ENCODE data around the gene PDK4. TPM values are rescaled to one million over a fixed set of nuclear protein-coding genes. Genes with fewer than 3 reads are reported as not detected.

The PDK4 gene
- total RNA-seq, 2 experiments from 2014 or later = not detected

DNA sequence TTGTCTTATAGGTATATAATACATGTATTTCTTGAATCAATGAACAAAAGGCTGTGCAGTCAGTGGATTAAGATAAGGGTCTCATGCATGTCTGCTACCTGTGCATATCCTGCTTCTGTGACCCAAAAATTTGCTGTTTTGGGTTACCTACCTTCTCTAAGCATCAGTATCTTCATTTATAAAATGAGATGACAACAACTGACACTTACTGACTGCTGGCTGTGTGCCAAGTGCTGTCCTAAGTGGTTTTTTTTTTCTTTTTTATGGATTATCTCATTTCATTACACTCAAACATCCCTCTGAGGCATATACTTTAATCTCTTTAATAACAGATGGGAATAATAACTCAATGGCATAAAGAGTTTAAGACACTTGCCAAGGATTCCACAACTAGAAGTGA lies 2.1 kb downstream of the PDK4 start:
- H3K4me3 Mint-ChIP-seq = no peak overlapping the region

DNA sequence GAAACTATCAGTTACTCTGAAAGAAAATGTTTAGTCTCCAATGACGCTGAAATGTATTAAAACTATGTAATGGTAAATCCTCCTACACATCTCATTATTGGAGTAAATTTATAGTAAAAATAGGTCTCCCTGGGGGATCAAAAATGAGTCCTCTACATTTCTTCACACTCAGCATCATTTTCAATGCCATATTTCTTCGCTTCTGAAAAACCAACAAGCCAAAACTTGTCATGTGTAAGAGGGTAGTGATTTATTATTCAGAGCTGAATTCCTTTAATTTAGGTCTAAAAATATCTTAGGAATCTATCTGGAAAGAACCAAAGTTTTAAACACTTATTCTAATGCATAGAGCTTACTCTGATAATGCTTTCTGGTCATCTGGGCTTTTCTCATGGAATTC lies 3.0 kb downstream of the PDK4 start:
- DNase-seq (no peak), ATAC-seq (no peak)
- no peak overlapping the region for H3K4me3 Mint-ChIP-seq
- intact Hi-C loops (cut with micrococcal nuclease) = no loop called here
- ChIA-PET POLR2A (no interaction called here), CTCF (no interaction called here)
- peaks cover 23% of the 10 kb centered on the region for H3K27me3 Mint-ChIP-seq
- no peak overlapping the region for H3K27ac Mint-ChIP-seq
- H3K9me3 Mint-ChIP-seq = no peaks in the 10 kb centered on the region
- H3K4me1 Mint-ChIP-seq (ENCODE audit: low read depth) = peaks cover 4% of the 10 kb centered on the region
- H3K36me3 Mint-ChIP-seq (ENCODE audit: low read depth) = no peaks in the 10 kb centered on the region
- TF ChIP-seq, protein P1, sequence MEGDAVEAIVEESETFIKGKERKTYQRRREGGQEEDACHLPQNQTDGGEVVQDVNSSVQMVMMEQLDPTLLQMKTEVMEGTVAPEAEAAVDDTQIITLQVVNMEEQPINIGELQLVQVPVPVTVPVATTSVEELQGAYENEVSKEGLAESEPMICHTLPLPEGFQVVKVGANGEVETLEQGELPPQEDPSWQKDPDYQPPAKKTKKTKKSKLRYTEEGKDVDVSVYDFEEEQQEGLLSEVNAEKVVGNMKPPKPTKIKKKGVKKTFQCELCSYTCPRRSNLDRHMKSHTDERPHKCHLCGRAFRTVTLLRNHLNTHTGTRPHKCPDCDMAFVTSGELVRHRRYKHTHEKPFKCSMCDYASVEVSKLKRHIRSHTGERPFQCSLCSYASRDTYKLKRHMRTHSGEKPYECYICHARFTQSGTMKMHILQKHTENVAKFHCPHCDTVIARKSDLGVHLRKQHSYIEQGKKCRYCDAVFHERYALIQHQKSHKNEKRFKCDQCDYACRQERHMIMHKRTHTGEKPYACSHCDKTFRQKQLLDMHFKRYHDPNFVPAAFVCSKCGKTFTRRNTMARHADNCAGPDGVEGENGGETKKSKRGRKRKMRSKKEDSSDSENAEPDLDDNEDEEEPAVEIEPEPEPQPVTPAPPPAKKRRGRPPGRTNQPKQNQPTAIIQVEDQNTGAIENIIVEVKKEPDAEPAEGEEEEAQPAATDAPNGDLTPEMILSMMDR (IDR thresholded peaks at IDR 0.05) = no peak

More for the DNA sequence above, 2.1 kb downstream of the PDK4 start:
- ATAC-seq (no peak), DNase-seq (no peak)
- CTCF ChIA-PET = no interaction called here
- Mint-ChIP-seq H3K9me3 (no peaks in the 10 kb centered on the region), H3K36me3 (ENCODE audit: low read depth) (no peaks in the 10 kb centered on the region), H3K27me3 (peaks cover 24% of the 10 kb centered on the region), H3K4me1 (ENCODE audit: low read depth) (peaks cover 4% of the 10 kb centered on the region), H3K27ac (no peak overlapping the region)
- intact Hi-C loops (cut with micrococcal nuclease) = no loop called here
- POLR2A ChIA-PET = no interaction called here
- TF ChIP-seq, protein P1 (IDR thresholded peaks at IDR 0.05) = no peak

- Mint-ChIP-seq H3K9me3 (no peaks in the 10 kb centered on the region), H3K27me3 (peaks cover 19% of the 10 kb centered on the region), H3K4me1 (ENCODE audit: low read depth) (peaks cover 4% of the 10 kb centered on the region), H3K27ac (no peak overlapping the region), H3K36me3 (ENCODE audit: low read depth) (no peaks in the 10 kb centered on the region), H3K4me3 (no peak overlapping the region)
- TF ChIP-seq, protein P1 (IDR thresholded peaks at IDR 0.05) = no peak
- no peak for ATAC-seq
- no peak for DNase-seq
- ChIA-PET CTCF (no interaction called here), POLR2A (no interaction called here)
- intact Hi-C loops (cut with micrococcal nuclease) = no loop called here
Measured at GRCh38 chr7:95592570-95592969, 3.7 kb downstream of the PDK4 start.

- ATAC-seq = no peak
- H3K27ac Mint-ChIP-seq = no peak overlapping the region
- CTCF ChIA-PET = no interaction called here
- no peaks in the 10 kb centered on the region for H3K36me3 Mint-ChIP-seq (ENCODE audit: low read depth)
- POLR2A ChIA-PET = no interaction called here
- no peak overlapping the region for H3K4me3 Mint-ChIP-seq
- no peak for DNase-seq
- intact Hi-C loops (cut with micrococcal nuclease) = no loop called here
- TF ChIP-seq, protein P1 (IDR thresholded peaks at IDR 0.05) = no peak
- H3K9me3 Mint-ChIP-seq = no peaks in the 10 kb centered on the region
- peaks cover 5% of the 10 kb centered on the region for H3K27me3 Mint-ChIP-seq
- no peaks in the 10 kb centered on the region for H3K4me1 Mint-ChIP-seq (ENCODE audit: low read depth)
Measured at GRCh38 chr7:95590387-95591248, 5.7 kb downstream of the PDK4 start.

GRCh38 chr7:95589766-95590165 lies 6.5 kb downstream of the PDK4 start:
- Mint-ChIP-seq H3K9me3 (no peaks in the 10 kb centered on the region), H3K27me3 (no peaks in the 10 kb centered on the region), H3K4me1 (ENCODE audit: low read depth) (no peaks in the 10 kb centered on the region), H3K4me3 (no peak overlapping the region), H3K27ac (no peak overlapping the region), H3K36me3 (ENCODE audit: low read depth) (no peaks in the 10 kb centered on the region)
- DNase-seq (no peak), ATAC-seq (no peak)
- TF ChIP-seq, protein P1 (IDR thresholded peaks at IDR 0.05) = no peak
- CTCF ChIA-PET = no interaction called here
- POLR2A ChIA-PET = no interaction called here
- intact Hi-C loops (cut with micrococcal nuclease) = no loop called here

Measured in activated CD8-positive, alpha-beta T cell treated with anti-CD3 and anti-CD28 coated beads for 36 hours (primary cell).